Esophagus squamous epithelium (tissue), 5 donors: ENCODE data around the gene SLC13A1. TPM values are rescaled to one million over a fixed set of nuclear protein-coding genes. Genes with fewer than 3 reads are reported as not detected.

ENCODE experiments used
- DNase-seq: peaks from one replicate; lab custom pipeline; 2025; lab: John Stamatoyannopoulos, UW
- H3K27ac ChIP-seq, 4 donors: fragments of 200-600 bp; sonication (generic); one replicate each; pipeline ENCODE4 v1.5.1; 2016 to 2019; ENCODE audit warnings: mild to moderate bottlenecking in 1 of 4
- H3K27me3 ChIP-seq, 4 donors: fragments of 200-600 bp; sonication (generic); 1 replicate in 3 of 4; 2 replicates in 1 of 4; pipeline versions ENCODE4 v1.5.1 to v1.6.0; 2017 to 2021; ENCODE audit warnings: antibody characterized with exemption in 1 of 4
- H3K36me3 ChIP-seq, 3 donors: fragments of 200-600 bp; sonication (generic); one replicate each; pipeline ENCODE4 v1.5.1; 2016 to 2019
- H3K4me1 ChIP-seq, 3 donors: fragments of 200-600 bp; sonication (generic); one replicate each; pipeline ENCODE4 v1.5.1; 2017 to 2019
- H3K4me3 ChIP-seq, 4 donors: fragments of 200-600 bp; sonication (generic); 1 replicate in 3 of 4; 2 replicates in 1 of 4; pipeline ENCODE4 v1.5.1; 2016 to 2019; ENCODE audit warnings: mild to moderate bottlenecking in 2 of 4, moderate library complexity in 1 of 4
- H3K9me3 ChIP-seq, 3 donors: fragments of 200-600 bp; sonication (generic); one replicate each; pipeline ENCODE4 v1.5.1; 2016 to 2019
- CTCF ChIP-seq, 6 experiments: fragments of 450-650 bp in 4 of 6; fragments of 200-600 bp in 2 of 6; sonication (generic) in 2 of 6; IDR thresholded peaks; one replicate each; pipeline ENCODE4 v1.5.1; 2016 to 2019; ENCODE audit warnings: antibody characterized with exemption in 6 of 6, mild to moderate bottlenecking in 4 of 6, moderate library complexity in 4 of 6
- POLR2A ChIP-seq, 4 donors: fragments of 450-650 bp; IDR thresholded peaks; one replicate each; pipeline ENCODE4 v1.6.1; 2017; ENCODE audit warnings: antibody characterized with exemption in 4 of 4, mild to moderate bottlenecking in 4 of 4, moderate library complexity in 3 of 4
- WGBS, 2 donors: methylation state at CpG; one replicate each; pipeline ENCODE4 v1.1.5; 2018; 5-methylcytosine and 5-hydroxymethylcytosine counted together
- intact Hi-C: fragments of 100-400 bp; cut with DNase I; formaldehyde crosslinking; loops from one replicate; pipeline ENCODE4 v1.15.0; 2022
- total RNA-seq, 4 donors: library from RNA; depleted of rRNA; stranded (reverse); fragments of >200 nt; gene quantifications; one replicate each; pipeline ENCODE4 v1.1.0, GENCODE V29; 2016
- donor health status: DM: yes; HTN: yes; CAD: no.

Gene SLC13A1
- total RNA-seq, 4 donors from 2014 or later: not detected

DNA sequence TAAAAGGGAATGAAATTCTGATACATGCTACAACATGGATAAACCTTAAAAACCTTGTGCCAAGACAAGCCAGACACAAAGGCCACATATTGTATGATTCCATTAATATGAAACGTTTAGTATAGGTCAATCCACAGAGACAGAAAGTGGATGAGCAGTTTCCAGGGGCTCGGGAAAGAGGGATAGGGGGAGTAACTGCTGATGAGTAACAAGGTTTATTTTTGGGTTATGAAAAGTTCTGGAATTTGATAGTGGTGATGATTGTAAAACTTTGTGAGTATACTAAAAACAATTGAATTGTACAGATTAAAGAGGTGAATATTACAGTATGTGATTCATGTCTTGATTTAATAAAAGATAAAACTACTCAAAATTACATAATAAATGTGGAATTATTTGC, 19.1 kb upstream of the SLC13A1 start:
- DNase-seq: no peak
- no peaks in the 10 kb centered on the region for H3K36me3 ChIP-seq
- TF ChIP-seq CTCF (IDR thresholded peaks at IDR 0.05) (no peak), POLR2A (IDR thresholded peaks at IDR 0.05) (no peak)
- intact Hi-C loops: no loop called here
- H3K27me3 ChIP-seq: no peaks in the 10 kb centered on the region
- H3K4me3 ChIP-seq: no peak overlapping the region
- 17 to 45% methylated on average over 2 of the region's 2 CpGs for WGBS, 2 donors
- H3K27ac ChIP-seq: no peak overlapping the region
- no peaks in the 10 kb centered on the region for H3K9me3 ChIP-seq
- H3K4me1 ChIP-seq: no peaks in the 10 kb centered on the region

DNA sequence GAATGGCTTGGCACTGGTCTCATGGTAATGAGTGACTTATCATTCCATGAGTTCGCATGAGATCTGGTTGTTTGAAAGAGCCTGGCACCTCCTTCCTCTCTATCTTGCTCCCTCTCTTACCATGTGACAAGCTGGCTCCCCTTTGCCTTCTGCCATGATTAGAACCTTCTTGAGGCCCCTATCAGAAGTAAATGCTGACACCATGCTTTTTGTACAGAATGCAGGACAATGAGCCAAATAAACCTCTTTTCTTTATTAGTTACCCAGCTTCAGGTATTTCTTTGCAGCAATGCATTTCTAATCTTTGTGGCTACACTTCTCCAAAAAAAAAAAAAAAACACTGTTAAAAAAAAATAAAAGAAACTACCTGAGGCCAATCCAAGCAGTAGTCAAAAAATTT, 17.1 kb upstream of the SLC13A1 start:
- no peaks in the 10 kb centered on the region for H3K9me3 ChIP-seq
- intact Hi-C loops: no loop called here
- WGBS, 2 donors: 100% methylated on average over 1 of the region's 1 CpG

GRCh38 chr7:123215350-123215749, 15.6 kb upstream of the SLC13A1 start:
- Histone ChIP-seq H3K4me3 (no peak overlapping the region), H3K9me3 (no peaks in the 10 kb centered on the region), H3K27ac (no peak overlapping the region), H3K36me3 (no peaks in the 10 kb centered on the region), H3K4me1 (no peaks in the 10 kb centered on the region), H3K27me3 (no peaks in the 10 kb centered on the region)
- TF ChIP-seq CTCF (IDR thresholded peaks at IDR 0.05): no peak
- WGBS, 2 donors: 69 to 81% methylated on average over 3 to 4 of the region's 4 CpGs
- no peak for DNase-seq
- intact Hi-C loops: no loop called here

More for the DNA sequence above, 17.1 kb upstream of the SLC13A1 start:
- no peaks in the 10 kb centered on the region for H3K36me3 ChIP-seq
- no peak overlapping the region for H3K27ac ChIP-seq
- H3K27me3 ChIP-seq: no peaks in the 10 kb centered on the region
- no peaks in the 10 kb centered on the region for H3K4me1 ChIP-seq
- no peak overlapping the region for H3K4me3 ChIP-seq
- DNase-seq: no peak
- TF ChIP-seq CTCF (IDR thresholded peaks at IDR 0.05): no peak
- TF ChIP-seq POLR2A (IDR thresholded peaks at IDR 0.05): no peak

GRCh38 chr7:123211545-123211944, 11.8 kb upstream of the SLC13A1 start:
- Histone ChIP-seq H3K4me3 (no peak overlapping the region), H3K4me1 (no peaks in the 10 kb centered on the region), H3K36me3 (no peaks in the 10 kb centered on the region), H3K9me3 (no peaks in the 10 kb centered on the region), H3K27me3 (no peaks in the 10 kb centered on the region), H3K27ac (no peak overlapping the region)
- 83 to 90% methylated on average over 2 of the region's 2 CpGs for WGBS, 2 donors
- intact Hi-C loops: no loop called here
- no peak for DNase-seq
- TF ChIP-seq CTCF (IDR thresholded peaks at IDR 0.05): no peak
- TF ChIP-seq POLR2A (IDR thresholded peaks at IDR 0.05): no peak

DNA sequence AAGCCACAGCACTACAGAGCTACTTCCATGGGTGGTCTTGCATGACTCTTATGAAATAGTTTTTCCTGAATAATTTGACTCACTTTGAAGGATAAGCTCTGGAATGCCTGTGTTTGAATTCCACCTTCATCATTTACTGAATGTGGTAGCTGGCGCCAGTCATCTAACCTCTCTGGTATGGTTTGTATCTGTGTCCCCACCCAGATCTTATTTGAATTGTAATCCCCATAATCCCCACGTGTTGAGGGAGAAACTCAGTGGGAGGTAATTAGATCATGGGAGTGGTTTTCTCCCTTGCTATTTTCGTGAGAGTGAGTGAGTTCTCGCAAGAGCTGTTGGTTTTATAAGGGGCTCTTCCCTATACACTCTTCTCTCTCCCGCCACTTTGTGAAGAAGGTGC, 11.2 kb upstream of the SLC13A1 start:
- intact Hi-C loops: no loop called here
- TF ChIP-seq CTCF (IDR thresholded peaks at IDR 0.05): no peak
- H3K4me3 ChIP-seq: no peak overlapping the region
- no peak for DNase-seq
- H3K36me3 ChIP-seq: no peaks in the 10 kb centered on the region
- H3K27ac ChIP-seq: no peak overlapping the region
- 56 to 61% methylated on average over 5 of the region's 5 CpGs for WGBS, 2 donors
- H3K4me1 ChIP-seq: no peaks in the 10 kb centered on the region
- no peaks in the 10 kb centered on the region for H3K9me3 ChIP-seq
- H3K27me3 ChIP-seq: no peaks in the 10 kb centered on the region
